D341Med (cell line): ENCODE results near the gene ERC2.
"Not testable (repeated sequence)": the region's sequence is repeated elsewhere in the genome, so short reads cannot be mapped to it uniquely, and the experiment has no call there.

Experiments
- DNase-seq: peaks from one replicate; pipeline ENCODE4 v3.0.0; 2012; ENCODE audit warnings: low spot score

The ERC2 gene

DNA sequence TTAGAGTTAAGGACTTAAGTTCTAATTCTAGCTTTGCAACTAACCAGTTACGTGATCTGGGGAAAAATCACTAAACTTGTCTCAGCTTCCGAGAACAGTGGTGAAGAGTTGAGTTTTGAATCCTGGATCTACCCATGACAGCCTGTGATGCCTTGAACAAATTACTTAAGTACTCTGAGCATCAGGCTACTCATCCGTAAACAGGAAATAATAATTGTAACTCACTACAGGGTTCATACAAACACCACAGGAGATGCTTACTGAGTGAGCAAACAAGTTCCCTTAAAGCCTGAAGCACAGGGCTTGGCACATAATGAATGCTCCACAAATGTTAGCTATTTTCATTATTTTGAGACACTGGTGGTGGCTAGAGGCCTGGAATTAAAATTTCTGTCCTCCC is 158.8 kb downstream of the ERC2 start:
- DNase-seq, result no peak

DNA sequence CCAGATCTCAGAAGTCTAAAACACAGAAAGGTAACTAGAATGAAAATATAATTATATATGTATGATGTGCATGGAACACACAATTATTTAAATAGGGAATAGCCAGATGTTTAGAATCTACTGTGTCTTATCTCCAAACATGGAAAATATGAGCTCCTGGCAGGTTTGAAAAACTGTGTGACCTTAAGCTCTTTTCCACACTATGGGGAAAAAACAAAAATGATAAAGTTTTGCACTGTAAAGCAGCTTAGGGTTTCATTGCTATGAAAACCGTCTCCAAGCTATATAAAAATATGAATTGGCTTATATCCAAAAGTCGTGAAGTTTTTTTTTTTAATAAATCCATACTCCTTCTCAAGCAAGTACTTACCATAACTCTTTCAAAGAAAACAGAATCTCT is 159.8 kb downstream of the ERC2 start:
- no peak for DNase-seq

DNA sequence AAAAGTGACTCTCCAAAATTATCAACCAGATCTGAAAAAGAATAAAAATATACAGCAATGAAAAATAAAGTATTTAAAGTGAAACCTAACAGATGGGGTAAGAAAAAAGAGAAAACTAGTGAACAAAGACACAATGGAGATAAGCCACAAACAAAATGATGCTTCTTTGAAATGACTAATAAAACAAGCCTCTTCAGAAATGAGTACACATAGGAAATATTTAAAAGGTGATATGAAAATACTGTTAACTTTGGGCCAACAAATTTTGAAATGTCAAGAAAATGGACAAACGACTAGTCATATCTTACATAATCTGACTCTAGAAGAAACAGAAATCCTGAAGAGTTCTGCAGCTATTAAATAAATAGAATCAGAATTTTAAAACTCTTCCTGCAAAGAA is 164.2 kb downstream of the ERC2 start:
- no peak for DNase-seq

- DNase-seq, result peak; percentile 72
Observed at GRCh38 chr3:56303487-56303886, 164.8 kb downstream of the ERC2 start.

GRCh38 chr3:56302417-56302816 is 165.8 kb downstream of the ERC2 start:
- no peak for DNase-seq

DNA sequence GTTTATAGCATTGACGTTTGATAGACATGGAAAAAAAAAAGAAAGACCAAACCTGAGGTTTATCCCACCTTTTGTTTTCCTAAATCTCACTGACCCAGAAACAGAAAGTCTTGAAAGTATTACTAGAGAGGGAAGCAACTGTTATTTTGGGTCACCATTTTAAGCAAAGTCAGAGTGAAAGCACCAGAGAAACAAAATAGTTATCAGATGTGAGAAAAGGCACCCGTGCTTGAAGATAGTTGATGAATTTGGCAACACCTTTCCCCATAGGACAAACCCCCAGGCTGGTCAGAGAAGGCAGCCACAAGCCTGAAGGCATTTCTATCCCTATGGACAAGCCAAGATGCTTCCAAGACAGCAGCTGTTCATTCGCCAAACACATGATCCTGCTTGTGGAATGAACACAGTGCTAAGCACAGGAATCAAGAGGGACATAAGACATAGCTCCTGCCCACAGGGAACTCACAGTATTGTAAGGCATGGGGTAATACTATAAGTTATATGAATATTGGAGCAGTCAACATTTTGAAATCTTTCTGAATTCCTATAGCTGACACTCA is 170.9 kb downstream of the ERC2 start:
- DNase-seq, result no peak

- DNase-seq, result no peak
Observed at GRCh38 chr3:56296361-56296760, 171.9 kb downstream of the ERC2 start.

GRCh38 chr3:56295161-56295560 is 173.1 kb downstream of the ERC2 start:
- DNase-seq, result no peak

GRCh38 chr3:56294286-56294685 is 174.0 kb downstream of the ERC2 start:
- DNase-seq, result no peak

DNA sequence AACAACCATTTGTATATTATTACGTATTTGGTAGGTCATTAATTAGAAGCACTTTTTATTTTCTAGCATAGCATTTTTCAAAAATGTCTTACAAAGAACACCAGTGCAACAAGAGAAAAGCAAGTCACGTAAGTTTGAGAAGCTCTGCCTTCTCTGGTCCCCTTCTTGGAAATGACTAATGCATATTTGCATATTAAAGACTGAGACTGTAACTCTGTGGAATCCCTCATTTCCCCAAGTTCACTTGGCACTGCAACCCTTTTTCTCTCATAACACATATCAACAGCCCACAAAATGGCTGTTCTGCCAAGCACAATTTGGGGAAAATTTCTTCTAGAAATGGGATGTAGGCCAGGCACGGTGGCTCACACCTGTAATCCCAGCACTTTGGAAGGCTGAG is 176.3 kb downstream of the ERC2 start:
- DNase-seq, result no peak

DNA sequence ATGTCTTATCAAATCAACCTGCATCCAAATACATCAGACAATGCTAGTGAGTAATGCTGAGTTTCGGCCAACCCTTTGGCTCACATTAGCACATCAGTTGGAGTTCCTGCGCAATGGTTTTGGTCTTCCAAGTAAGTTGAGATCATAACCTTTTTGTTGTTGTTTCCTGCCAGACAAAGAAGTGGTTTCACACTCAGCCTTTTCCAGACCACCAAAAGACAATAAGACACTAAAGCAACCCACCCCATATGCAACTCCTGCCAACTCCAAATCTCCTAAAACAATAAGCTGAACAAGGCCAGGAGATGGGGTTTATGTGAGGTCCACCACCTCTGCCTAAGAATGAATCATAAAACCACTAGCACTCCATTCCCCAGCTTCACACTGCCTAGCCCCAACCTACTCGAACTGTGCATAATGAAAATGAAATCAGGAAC is 177.0 kb downstream of the ERC2 start:
- DNase-seq, result no peak

GRCh38 chr3:56290374-56290773 is 177.9 kb downstream of the ERC2 start:
- DNase-seq, result no peak

DNA sequence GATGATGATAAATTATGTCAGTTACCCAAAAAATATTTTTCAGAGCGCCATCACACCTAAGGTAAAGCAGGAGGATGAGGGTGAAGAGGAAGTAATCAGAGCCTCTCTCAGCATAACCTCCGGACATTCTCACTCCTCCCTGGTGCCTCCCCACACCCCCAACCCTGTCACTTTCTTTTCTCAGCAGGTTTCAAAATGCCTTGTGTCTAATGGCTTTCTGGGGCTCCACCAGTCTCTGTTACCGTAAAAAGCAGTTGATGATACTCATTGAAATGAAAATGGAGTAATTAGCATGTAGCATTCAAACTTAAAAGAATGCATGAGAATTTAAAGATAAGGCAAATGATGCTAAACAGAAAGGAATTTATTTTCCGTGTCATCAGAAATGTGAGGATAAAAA is 180.0 kb downstream of the ERC2 start:
- no peak for DNase-seq

DNA sequence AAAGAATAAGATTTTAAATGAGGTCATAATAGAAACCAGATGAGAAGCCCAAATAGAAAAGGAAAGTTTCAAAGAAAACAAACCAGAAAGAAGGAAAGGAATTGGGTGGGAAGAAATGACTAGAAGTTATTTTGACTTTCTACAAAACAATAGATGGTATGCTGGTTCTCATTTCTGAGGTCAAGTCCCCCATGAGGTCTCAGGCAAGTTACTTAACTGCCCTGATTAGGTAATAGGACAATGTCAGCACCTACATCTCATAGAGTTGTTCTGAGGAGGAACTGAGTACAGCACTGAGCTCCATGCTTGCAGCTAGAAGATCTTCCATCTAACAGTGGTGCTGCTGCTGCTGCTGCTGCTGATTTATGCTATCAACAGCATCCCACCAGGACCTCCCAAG is 185.9 kb downstream of the ERC2 start:
- DNase-seq, result no peak

GRCh38 chr3:56277236-56277635 is 191.0 kb downstream of the ERC2 start:
- DNase-seq, result no peak

DNA sequence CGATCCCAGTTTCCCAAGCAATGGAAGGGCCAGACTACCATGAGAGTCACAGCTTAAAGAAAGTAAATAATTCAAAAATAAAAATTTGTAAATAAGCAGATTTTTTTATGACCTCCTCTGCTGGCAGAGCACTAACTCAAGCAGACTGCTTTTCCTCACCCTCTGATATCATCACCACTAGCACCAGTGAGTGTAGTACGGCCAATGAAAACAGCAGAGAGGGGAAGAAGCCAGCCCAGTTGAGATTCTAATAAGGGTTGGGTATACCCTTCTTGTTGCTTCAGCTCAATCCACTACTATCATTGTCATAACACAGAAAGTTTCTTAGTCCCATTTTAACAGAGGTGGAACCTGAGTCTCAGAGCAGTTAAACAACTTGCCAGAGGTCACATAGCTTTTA is 193.1 kb downstream of the ERC2 start:
- no peak for DNase-seq

DNA sequence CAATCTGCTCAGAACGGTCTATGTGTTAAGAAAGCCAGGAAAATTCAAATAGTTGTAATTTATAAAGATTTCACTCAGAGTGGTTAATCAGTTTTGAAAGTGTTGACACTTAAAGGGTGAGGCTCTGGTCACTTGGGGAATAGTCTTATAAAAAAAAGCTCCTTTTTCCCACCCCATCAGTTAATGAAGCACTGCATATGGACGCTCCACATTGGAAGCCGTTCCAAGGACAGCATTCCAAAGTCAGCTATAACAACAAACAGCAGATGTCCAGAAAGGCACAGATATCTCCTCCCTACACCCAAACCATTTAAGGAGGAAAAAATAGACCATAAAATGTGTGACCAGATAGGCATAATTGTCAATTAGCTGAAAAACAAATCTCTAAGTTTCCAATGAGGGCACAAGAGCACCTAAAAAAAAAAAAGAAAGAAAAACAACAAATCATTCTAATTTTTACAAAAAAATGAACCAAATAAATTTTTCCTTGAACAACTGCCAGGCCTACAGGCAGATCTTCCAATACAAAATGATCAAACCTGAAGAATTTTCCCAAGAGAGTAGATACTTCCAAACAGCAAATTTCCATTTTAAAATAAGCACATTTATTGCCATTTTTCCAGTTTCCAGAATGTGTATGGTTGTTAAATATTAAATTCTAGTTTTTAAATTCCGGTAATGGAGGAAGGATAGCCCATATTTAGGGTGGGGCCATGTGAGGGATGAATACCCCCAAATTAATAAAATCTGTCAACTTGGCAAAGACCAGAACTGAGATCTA is 198.3 kb downstream of the ERC2 start:
- no peak for DNase-seq

DNA sequence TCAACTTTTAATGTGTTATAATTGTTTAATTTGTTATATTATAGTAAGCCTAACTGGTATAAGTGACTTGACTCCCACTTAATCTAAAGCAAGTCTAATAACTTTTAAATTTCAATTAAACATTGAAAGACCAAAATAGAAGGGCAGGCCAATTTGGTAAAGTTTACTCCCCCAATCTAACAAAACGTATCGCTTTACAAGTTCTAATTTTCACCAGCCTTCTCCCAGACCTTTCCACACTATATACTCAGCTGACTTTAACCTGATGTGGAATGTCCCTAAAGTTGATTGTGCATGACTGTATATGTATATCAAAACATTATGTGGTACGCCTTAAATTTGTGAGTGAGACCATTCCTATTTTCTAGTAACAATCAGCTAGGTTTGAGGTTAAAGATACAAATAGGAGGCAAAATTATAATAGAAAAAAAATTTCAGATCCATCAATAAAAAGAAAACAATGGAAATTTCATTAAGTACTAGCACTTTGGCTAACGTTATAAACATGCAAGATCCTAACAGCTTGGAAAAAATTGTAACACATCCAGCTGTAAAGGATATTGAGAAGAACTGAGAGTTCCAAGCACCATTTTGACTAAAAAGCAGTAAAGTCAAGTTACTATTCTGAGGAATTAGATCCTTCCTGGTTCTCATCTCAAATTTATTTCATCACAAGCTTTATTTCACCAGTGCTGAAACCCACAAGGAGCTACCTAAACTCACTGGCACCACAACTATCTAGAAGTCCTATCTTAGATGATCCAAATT is 199.5 kb downstream of the ERC2 start:
- DNase-seq, result no peak

- DNase-seq, result not testable (repeated sequence)
Observed at GRCh38 chr3:56261852-56262251, 206.4 kb downstream of the ERC2 start.

- DNase-seq, result no peak
Observed at GRCh38 chr3:56260262-56260661, 208.0 kb downstream of the ERC2 start.

GRCh38 chr3:56257826-56258225 is 210.4 kb downstream of the ERC2 start:
- peak; percentile 26 for DNase-seq

GRCh38 chr3:56254835-56255234 is 213.4 kb downstream of the ERC2 start:
- no peak for DNase-seq

GRCh38 chr3:56253941-56254665 is 214.2 kb downstream of the ERC2 start:
- DNase-seq, result no peak
